Activated T-helper 17 cell treated with anti-CD3 and anti-CD28 coated beads, Interleukin-2, amount 50 U/mL, for 72 hours (primary cell): ENCODE data around the gene DOCK2. TPM values are rescaled to one million over a fixed set of nuclear protein-coding genes. Genes with fewer than 3 reads are reported as not detected.
"Not testable (repeated sequence)": the region's sequence is repeated elsewhere in the genome, so short reads cannot be mapped to it uniquely, and the experiment has no call there.

Experiments used
- ATAC-seq: fragments of 150-1000 bp; cut with Tn5 transposase; replicated peaks from 2 replicates; pipeline ENCODE4 v1.10.0; 2021; ENCODE audit warnings: mild to moderate bottlenecking, moderate library complexity
- H3K27ac Mint-ChIP-seq: one replicate; pipeline ENCODE4 v1.8.0; 2022; ENCODE audit warnings: mixed read lengths
- H3K27me3 Mint-ChIP-seq: one replicate; pipeline ENCODE4 v1.8.0; 2022; ENCODE audit warnings: mixed read lengths
- H3K36me3 Mint-ChIP-seq: one replicate; pipeline ENCODE4 v1.8.0; 2022; ENCODE audit warnings: low read depth, mild to moderate bottlenecking, mixed read lengths
- H3K4me1 Mint-ChIP-seq: one replicate; pipeline ENCODE4 v1.8.0; 2022; ENCODE audit warnings: mixed read lengths
- H3K4me3 Mint-ChIP-seq: one replicate; pipeline ENCODE4 v1.8.0; 2022; ENCODE audit warnings: mild to moderate bottlenecking, mixed read lengths
- H3K9me3 Mint-ChIP-seq: one replicate; pipeline ENCODE4 v1.8.0; 2022; ENCODE audit warnings: mixed read lengths
- total RNA-seq, 2 donors: library from RNA; stranded (reverse); gene quantifications; one replicate each; pipeline ENCODE4 v1.2.3, GENCODE V29; 2022

The DOCK2 gene
- total RNA-seq, 2 donors from 2014 or later = 229 to 244 TPM

GRCh38 chr5:169731221-169731620 lies 94.1 kb downstream of the DOCK2 start:
- Mint-ChIP-seq H3K27ac (no peak overlapping the region), H3K9me3 (no peaks in the 10 kb centered on the region), H3K36me3 (peaks cover 100% of the 10 kb centered on the region), H3K4me1 (peaks cover 35% of the 10 kb centered on the region), H3K27me3 (no peaks in the 10 kb centered on the region), H3K4me3 (no peak overlapping the region)
- ATAC-seq = no peak

- H3K4me1 Mint-ChIP-seq = peaks cover 43% of the 10 kb centered on the region
- no peaks in the 10 kb centered on the region for H3K9me3 Mint-ChIP-seq
- ATAC-seq = no peak
- no peaks in the 10 kb centered on the region for H3K27me3 Mint-ChIP-seq
- H3K4me3 Mint-ChIP-seq = no peak overlapping the region
- H3K36me3 Mint-ChIP-seq = peaks cover 100% of the 10 kb centered on the region
- H3K27ac Mint-ChIP-seq = no peak overlapping the region
Observed at GRCh38 chr5:169732841-169733240, 95.8 kb downstream of the DOCK2 start.

- Mint-ChIP-seq H3K36me3 (peaks cover 100% of the 10 kb centered on the region), H3K27ac (no peak overlapping the region)
Observed at GRCh38 chr5:169735913-169736312, 98.8 kb downstream of the DOCK2 start.

GRCh38 chr5:169736653-169737052 lies 99.6 kb downstream of the DOCK2 start:
- peaks cover 28% of the 10 kb centered on the region for H3K4me1 Mint-ChIP-seq
- no peaks in the 10 kb centered on the region for H3K27me3 Mint-ChIP-seq
- no peak overlapping the region for H3K4me3 Mint-ChIP-seq
- no peaks in the 10 kb centered on the region for H3K9me3 Mint-ChIP-seq
- no peak for ATAC-seq
- peaks cover 99% of the 10 kb centered on the region for H3K36me3 Mint-ChIP-seq
- peak overlapping the region; percentile 47 for H3K27ac Mint-ChIP-seq

More at GRCh38 chr5:169735913-169736312, 98.8 kb downstream of the DOCK2 start:
- Mint-ChIP-seq H3K9me3 (no peaks in the 10 kb centered on the region), H3K27me3 (no peaks in the 10 kb centered on the region), H3K4me1 (peaks cover 33% of the 10 kb centered on the region), H3K4me3 (no peak overlapping the region)
- ATAC-seq = no peak

- no peaks in the 10 kb centered on the region for H3K27me3 Mint-ChIP-seq
- H3K27ac Mint-ChIP-seq = no peak overlapping the region
- no peaks in the 10 kb centered on the region for H3K9me3 Mint-ChIP-seq
- H3K36me3 Mint-ChIP-seq = peaks cover 99% of the 10 kb centered on the region
- H3K4me1 Mint-ChIP-seq = peaks cover 27% of the 10 kb centered on the region
- no peak for ATAC-seq
- H3K4me3 Mint-ChIP-seq = no peak overlapping the region
Observed at GRCh38 chr5:169740435-169740834, 103.4 kb downstream of the DOCK2 start.

GRCh38 chr5:169742771-169743296 lies 105.8 kb downstream of the DOCK2 start:
- Mint-ChIP-seq H3K4me1 (peaks cover 23% of the 10 kb centered on the region), H3K27ac (no peak overlapping the region), H3K9me3 (no peaks in the 10 kb centered on the region), H3K36me3 (peaks cover 99% of the 10 kb centered on the region), H3K4me3 (no peak overlapping the region), H3K27me3 (no peaks in the 10 kb centered on the region)
- ATAC-seq = no peak

- no peaks in the 10 kb centered on the region for H3K9me3 Mint-ChIP-seq
- no peak overlapping the region for H3K4me3 Mint-ChIP-seq
- H3K36me3 Mint-ChIP-seq = peaks cover 99% of the 10 kb centered on the region
- H3K27ac Mint-ChIP-seq = peak overlapping the region; percentile 78
- ATAC-seq = no peak
- H3K4me1 Mint-ChIP-seq = peaks cover 20% of the 10 kb centered on the region
- H3K27me3 Mint-ChIP-seq = no peaks in the 10 kb centered on the region
Observed at GRCh38 chr5:169744336-169744735, 107.3 kb downstream of the DOCK2 start.

- Mint-ChIP-seq H3K9me3 (no peaks in the 10 kb centered on the region), H3K36me3 (peaks cover 99% of the 10 kb centered on the region), H3K27ac (peak overlapping the region; percentile 78), H3K27me3 (no peaks in the 10 kb centered on the region), H3K4me1 (peaks cover 20% of the 10 kb centered on the region), H3K4me3 (no peak overlapping the region)
- ATAC-seq = peak; percentile 50
Observed at GRCh38 chr5:169745441-169746146, 108.5 kb downstream of the DOCK2 start.

- Mint-ChIP-seq H3K27me3 (no peaks in the 10 kb centered on the region), H3K27ac (peak overlapping the region; percentile 78), H3K9me3 (no peaks in the 10 kb centered on the region), H3K4me1 (peaks cover 23% of the 10 kb centered on the region), H3K4me3 (no peak overlapping the region), H3K36me3 (peaks cover 99% of the 10 kb centered on the region)
- ATAC-seq = peak; percentile 74
Observed at GRCh38 chr5:169746147-169746694, 109.1 kb downstream of the DOCK2 start.

- Mint-ChIP-seq H3K27ac (no peak overlapping the region), H3K9me3 (no peaks in the 10 kb centered on the region), H3K27me3 (no peaks in the 10 kb centered on the region), H3K4me1 (peaks cover 23% of the 10 kb centered on the region), H3K36me3 (peaks cover 100% of the 10 kb centered on the region), H3K4me3 (no peak overlapping the region)
- ATAC-seq = no peak
Observed at GRCh38 chr5:169748174-169748573, 111.1 kb downstream of the DOCK2 start.

GRCh38 chr5:169749295-169749694 lies 112.2 kb downstream of the DOCK2 start:
- Mint-ChIP-seq H3K9me3 (no peaks in the 10 kb centered on the region), H3K36me3 (peaks cover 100% of the 10 kb centered on the region), H3K27ac (no peak overlapping the region), H3K4me1 (peaks cover 28% of the 10 kb centered on the region), H3K4me3 (no peak overlapping the region), H3K27me3 (no peaks in the 10 kb centered on the region)
- ATAC-seq = no peak

GRCh38 chr5:169751490-169751889 lies 114.4 kb downstream of the DOCK2 start:
- Mint-ChIP-seq H3K27ac (no peak overlapping the region), H3K36me3 (peaks cover 89% of the 10 kb centered on the region), H3K4me1 (peaks cover 13% of the 10 kb centered on the region), H3K9me3 (no peaks in the 10 kb centered on the region), H3K27me3 (no peaks in the 10 kb centered on the region), H3K4me3 (no peak overlapping the region)
- no peak for ATAC-seq

GRCh38 chr5:169752566-169752965 lies 115.5 kb downstream of the DOCK2 start:
- H3K36me3 Mint-ChIP-seq = peaks cover 89% of the 10 kb centered on the region
- H3K27ac Mint-ChIP-seq = not testable (repeated sequence)

GRCh38 chr5:169753795-169754194 lies 116.7 kb downstream of the DOCK2 start:
- peaks cover 88% of the 10 kb centered on the region for H3K36me3 Mint-ChIP-seq
- no peak overlapping the region for H3K4me3 Mint-ChIP-seq
- H3K4me1 Mint-ChIP-seq = peaks cover 13% of the 10 kb centered on the region
- no peak for ATAC-seq
- no peaks in the 10 kb centered on the region for H3K27me3 Mint-ChIP-seq
- no peaks in the 10 kb centered on the region for H3K9me3 Mint-ChIP-seq
- H3K27ac Mint-ChIP-seq = peak overlapping the region; percentile 73

More at GRCh38 chr5:169752566-169752965, 115.5 kb downstream of the DOCK2 start:
- not testable (repeated sequence) for H3K27me3 Mint-ChIP-seq, H3K4me3 Mint-ChIP-seq, ATAC-seq, H3K9me3 Mint-ChIP-seq
- peaks cover 13% of the 10 kb centered on the region for H3K4me1 Mint-ChIP-seq

- no peak overlapping the region for H3K4me3 Mint-ChIP-seq
- H3K36me3 Mint-ChIP-seq = peaks cover 88% of the 10 kb centered on the region
- peaks cover 13% of the 10 kb centered on the region for H3K4me1 Mint-ChIP-seq
- no peaks in the 10 kb centered on the region for H3K27me3 Mint-ChIP-seq
- no peaks in the 10 kb centered on the region for H3K9me3 Mint-ChIP-seq
- no peak for ATAC-seq
- H3K27ac Mint-ChIP-seq = no peak overlapping the region
Observed at GRCh38 chr5:169754737-169755136, 117.7 kb downstream of the DOCK2 start.
